ENCODE results near the gene HPCAL1.

DNA sequence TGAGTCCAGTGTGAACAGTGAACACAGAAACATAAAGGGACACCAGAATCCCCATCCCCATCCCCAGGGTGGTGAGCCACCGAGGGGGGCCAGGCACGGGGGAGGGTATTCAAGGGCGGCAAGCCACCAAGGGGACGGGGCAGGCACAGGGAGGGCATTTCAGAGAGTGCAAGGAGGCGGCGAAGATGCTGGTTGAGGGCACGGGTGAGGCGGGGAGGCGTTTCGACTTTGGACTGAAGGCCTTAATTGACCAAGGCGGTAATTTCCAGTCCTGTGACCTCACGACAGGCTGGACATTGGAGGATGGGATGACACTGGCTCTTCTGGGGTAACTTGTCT is 75.0 kb downstream of the HPCAL1 start:
- TF ChIP-seq, protein P1, sequence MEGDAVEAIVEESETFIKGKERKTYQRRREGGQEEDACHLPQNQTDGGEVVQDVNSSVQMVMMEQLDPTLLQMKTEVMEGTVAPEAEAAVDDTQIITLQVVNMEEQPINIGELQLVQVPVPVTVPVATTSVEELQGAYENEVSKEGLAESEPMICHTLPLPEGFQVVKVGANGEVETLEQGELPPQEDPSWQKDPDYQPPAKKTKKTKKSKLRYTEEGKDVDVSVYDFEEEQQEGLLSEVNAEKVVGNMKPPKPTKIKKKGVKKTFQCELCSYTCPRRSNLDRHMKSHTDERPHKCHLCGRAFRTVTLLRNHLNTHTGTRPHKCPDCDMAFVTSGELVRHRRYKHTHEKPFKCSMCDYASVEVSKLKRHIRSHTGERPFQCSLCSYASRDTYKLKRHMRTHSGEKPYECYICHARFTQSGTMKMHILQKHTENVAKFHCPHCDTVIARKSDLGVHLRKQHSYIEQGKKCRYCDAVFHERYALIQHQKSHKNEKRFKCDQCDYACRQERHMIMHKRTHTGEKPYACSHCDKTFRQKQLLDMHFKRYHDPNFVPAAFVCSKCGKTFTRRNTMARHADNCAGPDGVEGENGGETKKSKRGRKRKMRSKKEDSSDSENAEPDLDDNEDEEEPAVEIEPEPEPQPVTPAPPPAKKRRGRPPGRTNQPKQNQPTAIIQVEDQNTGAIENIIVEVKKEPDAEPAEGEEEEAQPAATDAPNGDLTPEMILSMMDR (IDR thresholded peaks at IDR 0.05) = no peak
- TF ChIP-seq POLR2A (IDR thresholded peaks at IDR 0.05) = no peak

All from prostate gland (tissue), 2 donors.